Keratinocyte (primary cell): ENCODE measurements around the gene ERICH4. TPM values are rescaled to one million over a fixed set of nuclear protein-coding genes. Genes with fewer than 3 reads are reported as not detected.
A peak's percentile ranks its signal among the peaks of the same experiment; 100 is the strongest.

Experiments
- DNase-seq: peaks from one replicate; pipeline ENCODE4 v3.0.0-alpha.2; 2011; ENCODE audit warnings: low read depth, missing footprints, low spot score
- FAIRE-seq: peaks from 2 replicates; lab custom pipeline; 2011; peaks lifted over from hg19 to GRCh38; lab: Jason Lieb, UNC
- H2AFZ ChIP-seq: 2 replicates; pipeline ENCODE4 v1.6.0; 2012; ENCODE audit warnings: low read length, control low read depth, inconsistent platforms; ENCODE audit not compliant: control insufficient read depth
- H3K27ac ChIP-seq: 2 replicates; pipeline ENCODE4 v1.5.1; 2011; ENCODE audit warnings: low read length; ENCODE audit not compliant: control insufficient read depth, insufficient read depth
- H3K27me3 ChIP-seq: 3 replicates; pipeline ENCODE4 v1.6.0; 2011; ENCODE audit warnings: low read length; ENCODE audit not compliant: control insufficient read depth, insufficient read depth; ENCODE audit errors: extremely low read depth
- H3K36me3 ChIP-seq, 2 experiments: 2 replicates in 1 of 2; 3 replicates in 1 of 2; pipeline ENCODE4 v1.5.1; 2011; ENCODE audit warnings: low read length in 2 of 2, mild to moderate bottlenecking in 1 of 2; ENCODE audit not compliant: control insufficient read depth in 2 of 2, insufficient read depth in 2 of 2; ENCODE audit errors: extremely low read depth in 1 of 2
- H3K4me1 ChIP-seq: 3 replicates; pipeline ENCODE4 v1.5.1; 2011; ENCODE audit warnings: low read length; ENCODE audit not compliant: control insufficient read depth, insufficient read depth; ENCODE audit errors: extremely low read depth
- H3K4me2 ChIP-seq: 3 replicates; pipeline ENCODE4 v1.6.0; 2011; ENCODE audit warnings: low read depth, low read length; ENCODE audit not compliant: control insufficient read depth, insufficient read depth; ENCODE audit errors: extremely low read depth
- H3K4me3 ChIP-seq, 3 experiments: fragments of 200-600 bp in 1 of 3; sonication (generic) in 1 of 3; 2 replicates in 2 of 3; 3 replicates in 1 of 3; pipeline ENCODE4 v1.5.1; 2011 to 2016; ENCODE audit warnings: low read length in 3 of 3, mild to moderate bottlenecking in 3 of 3, control low read depth in 2 of 3, inconsistent platforms in 1 of 3, low read depth in 1 of 3, mixed read lengths in 1 of 3, mixed run types in 1 of 3, moderate library complexity in 1 of 3; ENCODE audit not compliant: control insufficient read depth in 2 of 3, insufficient read depth in 2 of 3; ENCODE audit errors: extremely low read depth in 1 of 3
- H3K79me2 ChIP-seq: 2 replicates; pipeline ENCODE4 v1.6.0; 2012; ENCODE audit warnings: low read length; ENCODE audit not compliant: control insufficient read depth, insufficient read depth
- H3K9ac ChIP-seq: 3 replicates; pipeline ENCODE4 v1.6.0; 2011; ENCODE audit warnings: low read length; ENCODE audit not compliant: control insufficient read depth, insufficient read depth; ENCODE audit errors: extremely low read depth
- H3K9me1 ChIP-seq: 3 replicates; pipeline ENCODE4 v1.6.0; 2011; ENCODE audit warnings: low read length; ENCODE audit not compliant: control insufficient read depth, insufficient read depth; ENCODE audit errors: extremely low read depth
- H3K9me3 ChIP-seq: 2 replicates; pipeline ENCODE4 v1.5.1; 2012; ENCODE audit warnings: low read depth, low read length; ENCODE audit not compliant: control insufficient read depth
- H4K20me1 ChIP-seq: 3 replicates; pipeline ENCODE4 v1.6.0; 2011; ENCODE audit warnings: low read length; ENCODE audit not compliant: control insufficient read depth, insufficient read depth; ENCODE audit errors: extremely low read depth
- EZH2 ChIP-seq: IDR thresholded peaks from one replicate; pipeline ENCODE4 v1.6.1; 2012; ENCODE audit warnings: inconsistent platforms, mild to moderate bottlenecking, low read length, moderate library complexity
- dilution Hi-C: fragments of 300-500 bp; cut with MboI; formaldehyde crosslinking; loops from one replicate; pipeline ENCODE4 v1.7.0; 2020; ENCODE audit warnings: low sequenced_read_pairs; ENCODE audit not compliant: extremely low pct_ligation_motif_present
- polyA plus RNA-seq, 5 experiments: library from polyadenylated mRNA; depleted of rRNA in 3 of 5; stranded (reverse) in 3 of 5; stranded (forward) in 1 of 5; unstranded in 1 of 5; fragments of >200 nt; gene quantifications; 1 replicate in 1 of 5; 2 replicates in 3 of 5; 3 replicates in 1 of 5; pipeline versions ENCODE4 v1.2.1 to v1.2.3, GENCODE V29; 2011 to 2012; ENCODE audit warnings: missing spikeins in 2 of 5, low read depth in 1 of 5, low replicate concordance in 1 of 5
- TF ChIP-seq, protein P1 (sequence below), 3 experiments: IDR thresholded peaks in 1 of 3; conservative IDR thresholded peaks in 1 of 3; optimal IDR thresholded peaks in 1 of 3; 2 replicates in 2 of 3; 3 replicates in 1 of 3; pipeline versions ENCODE3 to v1.5.1; 2011; ENCODE audit warnings: low read length in 3 of 3, mild to moderate bottlenecking in 3 of 3, moderate library complexity in 2 of 3, control low read depth in 1 of 3, inconsistent platforms in 1 of 3; ENCODE audit not compliant: insufficient read depth in 2 of 3; ENCODE audit errors: extremely low read depth in 1 of 3

ERICH4 gene
- polyA plus RNA-seq, 1 donor (not counting 4 experiments of a cell fraction or from before 2014, with no cell fraction given), result not detected

GRCh38 chr19:41426116-41426841 is 16.7 kb upstream of the ERICH4 start:
- Histone ChIP-seq H3K9me3 (no peaks in the 10 kb centered on the region), H3K4me2 (peak overlapping the region; percentile 92), H3K4me3 (peak overlapping the region; percentile 55 to 81 (median 59)), H3K27me3 (no peaks in the 10 kb centered on the region), H3K9me1 (no peaks in the 10 kb centered on the region), H4K20me1 (no peaks in the 10 kb centered on the region), H3K79me2 (peaks cover 1% of the 10 kb centered on the region), H3K4me1 (peaks cover 17% of the 10 kb centered on the region), H2AFZ (no peak overlapping the region), H3K27ac (peak overlapping the region; percentile 69), H3K9ac (peak overlapping the region; percentile 83), H3K36me3 (peaks cover 11 to 12% of the 10 kb centered on the region in 2 experiments)
- DNase-seq (no peak), FAIRE-seq (no peak)
- TF ChIP-seq EZH2, result no peak
- TF ChIP-seq, protein P1, sequence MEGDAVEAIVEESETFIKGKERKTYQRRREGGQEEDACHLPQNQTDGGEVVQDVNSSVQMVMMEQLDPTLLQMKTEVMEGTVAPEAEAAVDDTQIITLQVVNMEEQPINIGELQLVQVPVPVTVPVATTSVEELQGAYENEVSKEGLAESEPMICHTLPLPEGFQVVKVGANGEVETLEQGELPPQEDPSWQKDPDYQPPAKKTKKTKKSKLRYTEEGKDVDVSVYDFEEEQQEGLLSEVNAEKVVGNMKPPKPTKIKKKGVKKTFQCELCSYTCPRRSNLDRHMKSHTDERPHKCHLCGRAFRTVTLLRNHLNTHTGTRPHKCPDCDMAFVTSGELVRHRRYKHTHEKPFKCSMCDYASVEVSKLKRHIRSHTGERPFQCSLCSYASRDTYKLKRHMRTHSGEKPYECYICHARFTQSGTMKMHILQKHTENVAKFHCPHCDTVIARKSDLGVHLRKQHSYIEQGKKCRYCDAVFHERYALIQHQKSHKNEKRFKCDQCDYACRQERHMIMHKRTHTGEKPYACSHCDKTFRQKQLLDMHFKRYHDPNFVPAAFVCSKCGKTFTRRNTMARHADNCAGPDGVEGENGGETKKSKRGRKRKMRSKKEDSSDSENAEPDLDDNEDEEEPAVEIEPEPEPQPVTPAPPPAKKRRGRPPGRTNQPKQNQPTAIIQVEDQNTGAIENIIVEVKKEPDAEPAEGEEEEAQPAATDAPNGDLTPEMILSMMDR (optimal IDR thresholded peaks at IDR 0.05 in 1 of 3, IDR thresholded peaks at IDR 0.05 in 1 of 3, conservative IDR thresholded peaks at IDR 0.05 in 1 of 3; ENCODE audit: extremely low read depth in 1 of 3, insufficient read depth in 2 of 3, low read length in 3 of 3), result no peak
- dilution Hi-C loops, result no loop called here

DNA sequence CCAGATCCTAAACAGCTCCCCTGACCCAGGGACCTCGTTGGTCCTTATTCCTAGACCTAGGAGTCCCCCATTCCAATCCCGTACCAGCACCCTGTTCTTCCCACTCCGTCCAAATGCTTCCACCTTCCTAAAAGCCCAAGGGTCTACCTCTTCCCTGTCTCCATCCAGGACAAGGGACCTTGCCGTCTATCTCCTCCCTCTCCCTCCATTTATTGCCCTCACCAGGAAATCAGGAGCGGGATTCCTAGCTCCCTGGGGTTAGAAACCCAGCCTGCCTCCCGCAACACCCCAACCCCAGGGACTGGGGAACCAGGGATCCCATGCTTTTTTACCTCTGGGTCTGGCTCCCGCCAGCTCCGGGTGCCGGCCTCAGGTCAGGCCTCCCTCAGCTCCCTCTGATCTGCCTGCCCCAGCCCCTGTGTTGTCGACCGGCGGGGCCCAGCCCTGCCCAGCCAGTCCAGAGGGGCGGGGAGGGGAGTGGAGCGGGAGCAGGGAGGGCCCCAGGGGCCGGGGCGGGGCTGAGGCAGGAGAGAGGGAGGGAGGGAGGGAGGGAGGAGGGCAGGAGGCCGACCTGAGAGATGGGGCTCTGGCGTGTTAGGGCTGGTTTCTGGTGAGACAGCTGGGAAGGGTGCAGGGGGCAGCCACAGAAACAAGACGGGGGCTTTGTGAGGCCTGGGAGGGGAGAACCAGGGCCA is 15.9 kb upstream of the ERICH4 start, which contains the start of gene B3GNT8:
Gene B3GNT8, minus strand, starts transcription at position 423 of the 695 bp plus-strand sequence. CDS start 596 bp downstream, outside the sequence.
- peak; percentile 64 for FAIRE-seq
- Histone ChIP-seq H3K9ac (peak within 1 kb of the TSS; percentile 83), H3K36me3 (peaks cover 13 to 14% of the 10 kb centered on the region in 2 experiments)

More for the DNA sequence above, 15.9 kb upstream of the ERICH4 start, which contains the start of gene B3GNT8:
- dilution Hi-C loops, result no loop called here
- H3K4me1 ChIP-seq, result peaks cover 17% of the 10 kb centered on the region
- peak within 1 kb of the TSS; percentile 55 to 81 (median 59) for H3K4me3 ChIP-seq
- H2AFZ ChIP-seq, result peak within 1 kb of the TSS; percentile 67
- no peaks in the 10 kb centered on the region for H3K27me3 ChIP-seq
- peaks cover 1% of the 10 kb centered on the region for H3K79me2 ChIP-seq
- H4K20me1 ChIP-seq, result no peaks in the 10 kb centered on the region
- H3K27ac ChIP-seq, result peak within 1 kb of the TSS; percentile 69
- DNase-seq, result peak; percentile 48
- H3K4me2 ChIP-seq, result peak within 1 kb of the TSS; percentile 92
- no peak for TF ChIP-seq EZH2
- TF ChIP-seq, protein P1 (optimal IDR thresholded peaks at IDR 0.05 in 1 of 3, IDR thresholded peaks at IDR 0.05 in 1 of 3, conservative IDR thresholded peaks at IDR 0.05 in 1 of 3; ENCODE audit: extremely low read depth in 1 of 3, insufficient read depth in 2 of 3, low read length in 3 of 3), result no peak
- no peaks in the 10 kb centered on the region for H3K9me1 ChIP-seq
- no peaks in the 10 kb centered on the region for H3K9me3 ChIP-seq
